HG03342 (cell line): ENCODE measurements around the gene PPME1.

Source experiments
- ATAC-seq: cut with Tn5 transposase; IDR thresholded peaks from one replicate; pipeline ENCODE4 v1.9.1; 2021; ENCODE audit warnings: mild to moderate bottlenecking, moderate library complexity; ENCODE audit not compliant: unreplicated experiment

The PPME1 gene

DNA sequence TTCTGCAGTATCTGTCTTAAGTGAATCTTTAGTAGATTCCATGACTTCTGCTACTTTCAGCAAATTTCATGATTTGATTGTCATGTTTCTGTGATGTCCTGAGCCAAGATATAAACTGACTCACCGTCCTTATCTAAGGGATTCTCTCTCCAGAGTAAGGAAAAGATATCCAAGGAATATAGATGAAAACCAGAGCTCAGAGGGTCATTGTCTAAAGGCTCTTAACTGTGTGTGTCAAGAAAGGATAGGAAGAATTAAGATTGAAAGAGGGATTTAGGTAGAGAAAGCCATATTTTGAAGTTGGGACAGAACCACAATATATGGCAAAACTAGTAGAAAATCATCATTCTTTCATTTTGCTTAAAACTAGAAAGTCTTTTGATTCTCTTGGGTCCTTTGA lies 50.7 kb downstream of the PPME1 start:
- no peak for ATAC-seq

DNA sequence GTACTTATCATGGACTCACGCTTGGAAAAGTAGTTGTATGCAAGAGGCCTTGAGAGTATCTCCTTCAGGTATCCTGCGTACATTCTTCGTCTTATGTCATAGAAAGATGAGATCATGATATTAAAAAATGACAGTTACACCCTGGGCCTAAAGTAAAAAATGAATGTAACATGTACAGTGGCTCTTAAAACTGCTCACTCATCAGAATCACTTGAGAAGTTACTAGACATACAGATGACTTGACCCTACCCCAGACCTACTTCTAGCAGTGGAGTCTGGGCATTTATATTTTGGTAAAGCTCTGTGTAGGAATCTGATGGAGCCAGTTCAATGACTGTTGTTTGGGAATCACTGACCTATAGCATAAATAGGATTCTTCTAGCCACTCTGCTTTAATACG lies 54.5 kb downstream of the PPME1 start:
- no peak for ATAC-seq

DNA sequence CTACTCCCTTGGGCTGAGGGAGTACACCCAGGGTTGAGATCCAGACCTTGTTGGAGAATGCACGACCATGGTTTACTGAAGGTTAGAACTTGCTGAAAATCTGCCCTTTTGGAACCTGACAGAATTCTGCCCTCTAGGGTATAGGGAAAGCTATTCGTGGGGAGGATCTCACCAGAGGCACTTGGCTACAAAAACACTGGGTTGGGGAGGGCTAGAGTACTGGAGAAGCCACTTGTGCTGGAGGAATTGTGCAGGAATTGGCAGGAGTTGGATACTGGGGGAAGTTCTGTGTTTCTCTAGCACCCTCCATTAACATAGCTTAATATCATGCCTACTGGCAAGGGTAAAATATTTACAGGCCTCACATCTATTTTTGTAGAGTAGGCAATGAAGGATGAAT lies 55.8 kb downstream of the PPME1 start:
- no peak for ATAC-seq

DNA sequence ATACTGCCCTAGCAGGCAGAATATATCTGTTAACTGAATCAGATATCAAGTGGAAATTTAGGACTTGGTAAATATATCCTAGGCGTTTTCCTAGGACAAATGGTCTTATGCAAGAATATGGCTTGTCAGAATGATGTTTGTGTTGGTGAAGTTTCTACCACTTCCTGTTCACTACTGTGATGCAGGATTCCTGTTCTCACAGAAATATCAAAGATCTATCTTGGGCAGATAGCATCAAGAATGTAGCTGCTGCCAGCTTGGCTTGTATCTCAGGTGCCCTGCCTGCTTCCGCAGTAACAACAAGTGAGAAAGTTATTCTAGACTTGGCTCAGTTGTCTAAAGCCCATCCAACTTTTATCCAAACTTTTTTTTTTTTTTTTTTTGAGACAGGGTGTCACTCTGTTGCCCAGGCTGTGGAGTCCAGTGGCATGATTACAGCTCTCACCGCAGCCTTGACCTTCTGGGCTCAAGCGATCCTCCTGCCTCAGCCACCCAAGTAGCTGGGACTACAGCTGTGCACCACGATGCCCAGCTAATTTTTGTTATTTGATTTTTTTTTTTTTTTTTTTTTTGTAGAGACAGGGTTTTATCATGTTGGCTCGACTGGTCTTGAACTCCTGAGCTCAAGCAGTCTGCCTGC lies 61.3 kb downstream of the PPME1 start:
- no peak for ATAC-seq

DNA sequence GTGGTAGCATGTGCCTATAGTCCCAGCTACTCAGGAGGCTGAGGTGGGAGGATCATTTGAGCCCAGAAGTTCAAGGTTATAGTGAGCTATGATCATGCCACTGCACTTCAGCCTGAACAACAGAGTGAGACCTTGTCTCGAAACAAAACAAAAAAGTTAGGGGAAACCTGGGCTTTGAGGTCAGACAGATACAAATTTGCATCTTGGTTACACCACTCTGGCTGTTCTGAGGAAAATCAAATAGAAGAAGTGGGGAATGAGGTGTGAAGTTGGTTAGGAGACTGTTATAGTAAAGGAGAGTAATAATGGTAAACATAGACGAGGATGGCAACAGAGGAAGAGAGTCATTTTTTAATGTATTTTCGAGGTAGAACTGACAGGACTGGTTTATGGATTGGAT lies 62.6 kb downstream of the PPME1 start:
- ATAC-seq = no peak

DNA sequence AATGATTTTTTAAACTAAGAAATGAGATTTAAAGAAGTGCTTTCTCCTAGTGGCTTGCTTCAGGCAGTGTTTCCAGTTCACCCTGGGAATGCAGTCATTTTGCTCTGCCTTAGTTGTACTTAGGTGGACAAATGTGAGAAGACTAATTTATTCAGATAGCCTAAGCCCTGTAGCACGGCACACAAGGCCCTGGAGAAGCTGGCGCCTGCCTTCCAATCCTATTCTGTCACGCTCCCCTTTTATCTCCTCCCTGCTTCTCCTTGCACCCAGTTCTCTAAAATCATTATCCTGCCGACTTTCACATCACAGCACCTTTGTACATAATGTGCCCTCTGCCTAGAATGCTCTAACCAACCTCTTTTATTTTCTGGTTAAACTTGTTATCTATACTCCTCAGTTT lies 64.0 kb downstream of the PPME1 start:
- no peak for ATAC-seq

DNA sequence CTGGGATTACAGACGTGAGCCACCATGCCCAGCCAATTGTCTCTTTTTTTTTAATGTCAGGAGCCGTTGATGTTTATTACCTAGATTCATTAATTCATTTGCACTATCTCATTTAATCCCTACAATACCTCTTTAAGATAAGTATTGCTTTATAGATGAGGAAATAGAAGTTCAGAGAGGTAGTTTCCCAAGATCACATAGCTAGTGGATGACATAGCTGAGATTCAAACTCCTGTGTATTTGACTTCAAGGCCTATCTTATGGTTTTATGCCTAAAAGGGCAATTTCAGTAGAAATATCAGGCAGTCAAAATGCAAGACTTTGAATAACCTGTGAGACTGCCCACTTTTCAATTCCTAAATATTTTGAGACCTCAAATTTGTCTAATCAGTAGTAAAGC lies 66.5 kb downstream of the PPME1 start:
- ATAC-seq = no peak

DNA sequence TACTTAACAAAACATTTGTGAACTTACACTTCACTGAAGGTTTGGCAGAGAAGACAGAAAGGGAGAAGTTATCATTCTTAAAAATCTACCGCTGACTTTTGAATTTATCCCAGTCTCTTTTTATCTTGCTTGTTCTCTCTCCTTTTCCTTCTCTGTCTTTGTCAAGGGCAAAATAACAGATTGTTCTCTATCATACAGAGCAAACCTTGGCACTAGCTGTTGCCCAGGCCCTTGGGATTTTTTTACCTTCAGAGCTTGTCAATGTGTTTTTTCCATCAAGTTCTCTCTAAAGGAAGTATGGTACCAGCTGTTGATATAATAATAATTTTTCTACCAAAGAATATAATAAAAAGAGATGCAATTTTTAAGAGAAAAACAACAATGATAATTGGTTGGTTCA lies 67.2 kb downstream of the PPME1 start:
- no peak for ATAC-seq

DNA sequence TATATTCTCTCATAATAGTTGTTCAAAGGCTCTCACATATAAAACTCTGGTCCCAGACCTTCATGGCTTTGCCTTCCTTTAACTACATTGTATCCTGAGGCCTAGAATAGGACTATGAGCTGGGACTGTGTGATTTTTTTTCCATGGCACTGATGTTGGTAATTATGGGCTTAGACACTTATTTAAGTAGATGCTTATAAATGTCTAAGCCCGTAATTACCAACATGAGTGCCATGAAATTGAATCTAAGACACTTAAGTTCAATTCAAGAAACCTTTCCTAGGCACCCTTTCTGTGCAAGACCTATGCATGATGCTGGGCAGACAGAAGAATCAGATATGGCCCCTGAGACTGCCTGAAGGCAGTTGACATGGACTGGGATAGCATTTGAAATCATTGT lies 77.4 kb downstream of the PPME1 start:
- ATAC-seq = no peak

DNA sequence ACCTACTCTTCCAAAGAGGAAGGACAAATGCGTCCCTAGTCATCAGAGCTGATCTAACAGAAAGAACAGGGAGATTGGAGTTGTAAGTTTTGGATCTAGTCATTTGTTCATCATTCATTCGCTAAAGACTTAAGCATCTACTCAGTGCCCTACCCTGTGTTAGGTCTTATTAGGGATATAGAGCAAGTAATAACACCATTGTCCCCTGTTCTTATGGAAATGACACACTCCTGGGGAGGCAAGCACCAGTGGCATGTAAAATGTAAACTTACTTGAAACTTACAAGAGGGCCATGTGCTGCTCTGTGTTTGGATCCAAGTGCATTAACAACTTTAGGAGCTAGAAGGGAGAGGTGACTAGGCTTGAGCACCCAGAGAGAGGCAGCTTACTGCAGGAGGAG lies 78.4 kb downstream of the PPME1 start:
- ATAC-seq = no peak

DNA sequence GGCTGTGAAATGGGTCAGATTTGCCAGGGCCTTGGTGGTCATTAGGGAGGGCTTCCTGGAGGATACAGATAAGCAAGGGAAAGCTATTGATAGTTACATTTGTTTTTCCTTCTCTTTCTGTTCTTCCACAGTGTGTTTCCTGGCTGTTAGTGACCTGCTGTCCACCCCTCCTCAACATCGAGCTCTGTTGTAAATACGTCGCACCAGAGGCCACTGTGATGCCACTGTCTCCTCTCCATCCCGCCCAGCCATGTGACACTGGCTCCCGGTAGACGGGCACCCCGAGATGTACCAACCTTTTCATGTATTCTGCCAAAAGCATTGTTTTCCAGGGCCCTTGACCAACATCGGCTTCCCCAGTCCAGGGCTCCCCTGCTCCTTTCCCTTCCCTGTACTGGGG lies 82.3 kb downstream of the PPME1 start:
- no peak for ATAC-seq

DNA sequence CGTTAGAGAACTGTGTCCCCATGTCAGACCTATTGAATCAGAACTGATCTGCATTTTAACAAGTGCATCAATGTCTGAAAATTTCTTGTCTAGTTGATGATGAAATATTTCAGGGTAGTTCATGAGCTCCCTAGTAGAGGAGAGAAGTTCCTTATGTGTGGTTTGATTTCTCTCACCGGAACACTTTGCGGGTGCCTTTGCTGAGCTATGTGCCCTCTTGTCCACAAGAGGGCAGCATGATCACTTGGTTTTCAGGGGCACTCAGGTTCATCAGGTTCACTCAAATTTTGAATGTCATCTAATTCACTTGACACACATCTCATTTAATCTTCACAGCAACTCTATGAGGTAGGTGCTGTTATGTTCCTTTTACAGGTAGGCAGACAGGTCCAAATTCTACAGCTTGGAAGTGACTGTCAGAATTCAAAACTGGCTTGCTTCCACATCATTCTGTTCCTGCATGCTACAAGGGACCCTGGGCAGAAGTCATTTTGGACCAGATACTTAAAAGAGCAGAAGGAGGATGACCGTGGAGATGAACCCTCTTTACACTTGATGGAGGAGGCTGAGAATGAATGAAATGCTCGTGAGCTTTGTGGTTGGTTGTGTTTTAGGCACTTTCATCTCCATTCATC lies 84.8 kb downstream of the PPME1 start:
- ATAC-seq = no peak

DNA sequence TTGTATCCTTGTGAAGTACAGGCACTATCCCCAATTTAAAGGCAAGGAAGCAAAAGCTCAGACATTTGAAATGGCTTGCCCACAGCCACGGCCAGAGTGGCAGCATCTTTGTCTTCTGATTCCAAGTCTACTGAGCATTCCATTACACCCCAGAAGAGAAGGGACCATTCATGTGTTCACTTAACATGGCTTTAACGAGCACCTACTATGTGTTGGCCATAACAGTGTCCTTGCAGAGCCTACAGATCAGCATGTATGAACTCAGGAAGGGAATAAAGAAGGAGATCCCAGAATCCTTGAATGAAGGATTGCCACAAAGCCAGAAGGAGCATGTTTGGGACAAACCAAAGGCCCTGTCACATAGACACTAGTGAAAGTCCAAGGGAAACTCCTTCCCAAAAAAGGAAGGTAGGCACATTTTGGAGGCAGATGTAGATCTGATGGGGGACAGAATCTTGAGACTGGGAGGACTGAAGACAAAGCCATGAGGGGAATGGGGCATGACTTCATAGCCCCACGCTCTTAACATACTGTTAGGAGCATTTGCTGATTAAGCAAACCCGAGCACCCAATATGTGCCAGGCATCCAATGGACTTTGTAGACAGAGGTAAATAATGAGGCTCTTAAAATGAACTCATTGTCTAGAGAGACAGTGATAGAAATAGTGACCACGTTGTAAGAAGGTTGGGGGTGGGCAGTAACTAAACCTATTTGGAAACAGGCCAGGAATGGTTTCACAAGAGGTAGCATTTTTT lies 85.5 kb downstream of the PPME1 start:
- no peak for ATAC-seq

DNA sequence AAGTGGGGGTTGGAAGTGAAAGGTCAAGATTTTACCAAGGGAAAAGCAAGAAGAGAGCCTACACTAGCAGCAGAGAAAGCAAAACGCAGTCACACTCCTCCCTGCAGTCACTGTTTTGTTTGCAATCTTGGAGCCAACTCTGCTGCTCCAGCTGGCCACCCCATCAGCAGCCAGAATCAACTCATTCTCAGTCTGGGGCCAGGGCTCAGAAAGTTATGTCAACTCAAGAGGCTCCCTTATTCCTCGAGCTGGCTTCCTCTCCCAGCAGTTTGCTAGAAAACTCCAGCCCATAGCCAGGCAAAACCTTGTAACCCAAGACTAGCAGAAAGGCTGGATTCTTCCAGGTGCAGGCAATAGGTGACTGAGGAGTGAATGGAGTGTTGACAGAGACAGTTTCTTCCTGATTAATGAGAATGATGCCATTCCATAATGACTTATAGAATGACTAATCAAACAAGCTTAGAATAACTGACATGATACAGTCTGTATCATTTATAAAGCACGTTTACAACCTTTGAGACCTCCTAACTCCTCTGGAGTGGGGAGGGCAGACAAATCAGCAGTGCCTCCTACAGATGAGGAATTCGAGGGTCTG lies 87.0 kb downstream of the PPME1 start:
- ATAC-seq = no peak

DNA sequence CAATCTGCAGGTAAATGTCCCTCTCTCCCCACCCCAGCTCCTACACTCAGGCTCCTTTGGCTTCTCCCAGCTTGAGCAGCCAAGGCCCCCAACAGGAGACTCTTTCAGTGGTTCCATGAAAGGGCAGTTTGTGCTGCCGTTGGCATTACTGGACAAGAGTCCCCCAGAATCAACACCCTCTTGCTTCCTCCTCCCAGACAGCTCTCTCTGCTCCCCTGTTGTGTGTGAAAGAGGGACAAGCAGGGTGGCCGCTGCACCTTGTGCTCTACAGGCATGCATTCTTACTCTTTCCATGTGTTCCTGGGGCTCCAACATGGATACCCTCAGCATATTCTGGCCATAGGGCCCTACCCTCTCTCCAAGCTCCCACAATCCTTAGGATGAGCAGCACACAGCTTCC lies 91.6 kb downstream of the PPME1 start:
- no peak for ATAC-seq

DNA sequence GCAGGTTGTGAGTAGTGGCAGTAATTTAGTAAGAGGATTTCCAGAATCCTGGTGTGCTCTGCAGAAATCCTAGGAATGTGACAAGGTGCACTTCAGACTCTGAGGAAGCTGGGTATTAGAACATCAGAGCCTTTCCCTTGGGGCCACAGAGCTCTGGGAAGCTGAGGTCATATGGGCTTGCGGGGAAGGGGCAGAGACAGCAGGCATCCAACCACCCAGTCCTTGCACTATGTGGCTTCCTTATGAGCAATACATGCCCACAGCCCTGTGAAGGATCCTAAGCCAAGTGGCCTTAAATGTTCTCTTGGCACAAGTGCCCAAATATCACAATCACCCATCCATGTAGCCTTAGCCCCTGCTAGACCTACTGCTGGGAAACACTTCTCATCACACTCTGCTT lies 94.2 kb downstream of the PPME1 start:
- no peak for ATAC-seq

DNA sequence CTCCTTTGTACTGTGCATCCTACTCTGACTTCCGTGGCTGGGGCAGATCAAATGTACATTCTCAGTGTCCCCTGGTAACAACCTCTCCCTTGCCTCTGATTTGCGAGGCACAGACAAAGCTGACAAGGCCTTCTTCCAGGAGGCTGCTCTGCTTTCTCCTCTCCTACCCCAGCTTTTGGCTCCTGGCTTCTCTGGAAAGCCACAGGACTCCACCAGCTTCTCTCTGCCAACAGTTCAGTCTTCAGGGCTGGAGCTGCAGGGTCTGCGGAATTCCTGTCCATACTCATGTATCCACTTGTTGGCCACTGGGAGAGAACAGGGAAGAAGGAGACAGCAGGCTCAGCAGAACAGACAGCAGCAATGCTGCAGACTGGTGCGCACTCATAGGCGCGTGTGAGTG lies 95.9 kb downstream of the PPME1 start:
- no peak for ATAC-seq

DNA sequence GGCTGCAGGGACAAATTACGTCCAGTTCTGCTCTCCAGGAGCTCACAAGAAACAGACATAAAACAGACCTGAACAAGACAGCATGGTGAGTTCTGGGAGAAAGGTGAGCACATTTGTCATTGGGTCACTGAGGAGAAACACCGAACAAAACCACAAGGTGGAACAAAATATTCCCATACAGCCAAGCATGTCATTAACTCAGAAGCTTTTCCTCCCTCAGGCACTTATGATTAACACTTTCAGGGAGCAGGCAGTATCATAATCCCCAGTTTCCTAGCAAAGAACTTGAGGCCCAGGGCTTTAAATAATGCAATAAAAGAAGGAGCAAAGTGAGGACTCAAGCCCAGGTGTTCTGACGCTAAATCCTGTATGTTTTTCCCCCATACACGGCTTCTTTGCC lies 97.4 kb downstream of the PPME1 start:
- ATAC-seq = no peak

DNA sequence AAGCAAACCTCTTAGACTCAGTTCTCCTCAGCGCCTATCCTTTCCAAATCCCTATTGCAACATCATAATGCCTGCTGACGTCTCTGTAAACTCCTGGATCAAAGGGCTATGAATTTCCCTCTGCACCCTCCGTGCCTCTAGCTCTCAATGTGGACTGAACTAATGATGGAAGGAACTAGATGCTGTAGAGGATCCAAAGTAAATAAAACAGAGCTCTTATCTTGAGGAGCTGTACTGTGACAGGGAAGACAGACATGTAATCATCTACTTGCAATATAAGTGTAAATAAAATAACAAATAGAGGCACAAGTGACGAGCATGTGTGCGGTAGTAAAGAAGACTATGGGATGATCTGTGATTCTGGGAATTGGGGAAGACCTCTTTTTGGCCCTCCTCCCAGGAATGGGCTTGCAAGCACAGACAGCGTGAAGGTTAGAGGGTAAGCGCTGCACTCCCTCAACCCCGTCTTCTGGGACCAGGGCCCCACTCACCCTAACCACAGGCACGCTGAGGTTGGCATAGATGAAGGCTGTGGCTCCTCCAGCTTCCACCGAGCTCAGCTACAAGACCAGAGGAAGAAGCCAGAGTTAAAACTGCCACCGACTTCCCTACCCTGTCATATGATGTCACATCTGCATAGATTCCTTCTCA lies 98.2 kb downstream of the PPME1 start:
- ATAC-seq = no peak

DNA sequence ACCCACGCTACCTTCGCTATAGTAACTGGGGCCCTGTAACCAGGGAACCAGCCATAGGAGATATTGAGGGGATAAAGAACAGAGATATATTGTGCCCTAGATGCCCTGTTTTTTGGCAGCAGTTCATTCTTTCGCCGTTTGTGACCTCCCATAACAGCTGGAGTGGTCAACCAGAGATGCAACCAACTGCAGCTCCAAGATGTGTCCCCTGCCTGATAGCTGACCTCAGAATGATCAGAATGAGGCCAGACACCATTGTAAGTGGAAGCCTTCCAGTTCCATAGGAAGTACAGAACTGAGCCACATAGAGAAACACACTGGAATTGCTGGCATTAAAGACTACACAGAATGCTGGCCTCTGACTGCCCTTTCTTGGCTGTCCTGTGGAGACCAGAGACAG lies 101.2 kb downstream of the PPME1 start:
- ATAC-seq = no peak

DNA sequence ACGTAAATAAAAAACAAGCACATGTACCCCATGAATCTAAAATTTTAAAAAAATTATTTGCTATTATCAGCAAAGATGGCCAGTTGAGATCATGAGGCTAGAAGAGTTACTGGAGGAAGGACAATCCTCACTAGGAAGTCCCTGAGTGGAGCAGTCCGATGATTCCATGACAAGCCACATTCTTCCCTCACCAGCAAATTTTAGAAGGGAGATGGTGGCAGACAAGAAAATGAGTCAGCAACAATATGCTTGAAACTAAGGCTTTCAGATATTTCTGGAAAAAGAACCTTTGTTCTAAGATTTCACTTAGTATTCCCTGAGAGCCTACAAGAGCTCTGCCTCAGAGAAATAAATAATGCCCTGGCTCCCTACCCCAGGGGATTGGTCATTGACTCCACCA lies 105.5 kb downstream of the PPME1 start:
- no peak for ATAC-seq

DNA sequence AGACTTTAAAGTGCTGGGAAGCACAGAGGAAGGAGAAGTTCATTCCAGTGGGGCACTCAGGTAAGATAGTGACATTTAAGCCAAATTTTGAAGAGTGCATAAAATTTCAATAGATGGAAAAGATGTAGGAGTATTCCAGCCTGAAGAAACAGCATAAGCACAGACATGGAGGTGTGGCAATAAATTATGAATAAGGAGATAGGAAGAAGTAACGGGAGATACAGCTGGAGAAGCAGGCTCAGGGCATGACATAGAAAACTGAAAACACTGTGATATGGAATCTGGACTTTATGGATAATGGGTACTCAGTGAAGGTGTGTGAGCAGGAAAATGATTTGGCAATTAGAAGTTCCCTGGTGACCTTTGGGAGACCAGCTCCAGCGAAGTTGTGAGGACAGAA lies 107.0 kb downstream of the PPME1 start:
- ATAC-seq = no peak
